GM10248 (cell line): ENCODE data around the gene FHIT.

Source experiments
- CTCF ChIA-PET: fragments of 300-600 bp; sonication (Branson Sonifier 250); formaldehyde crosslinking; extraction: SDS; loops from one replicate; lab custom pipeline; 2021; ENCODE audit warnings: antibody characterized with exemption; lab: Yijun Ruan, JAX
- POLR2A ChIA-PET: fragments of 350-650 bp; sonication (Branson Sonifier 250); formaldehyde crosslinking; extraction: SDS; loops from one replicate; lab custom pipeline; 2020; ENCODE audit warnings: antibody characterized with exemption; lab: Yijun Ruan, JAX
- DNase-seq: peaks from one replicate; pipeline ENCODE4 v3.0.0; 2012; ENCODE audit errors: extremely low spot score
- CTCF ChIP-seq: IDR thresholded peaks from 2 replicates; pipeline ENCODE4 v1.5.1; 2012; ENCODE audit warnings: mild to moderate bottlenecking, low read depth; ENCODE audit errors: extremely low read depth, missing control alignments, control extremely low read depth

Gene FHIT

GRCh38 chr3:60250206-60250605 is 1001.0 kb downstream of the FHIT start:
- ChIA-PET POLR2A (no interaction called here), CTCF (no interaction called here)
- no peak for TF ChIP-seq CTCF
- no peak for DNase-seq

GRCh38 chr3:60246361-60246760 is 1004.9 kb downstream of the FHIT start:
- TF ChIP-seq CTCF = no peak
- DNase-seq = no peak
- ChIA-PET CTCF (interaction anchor here (1.6 kb wide), 2 partner anchors 10 to 15 kb away, joined by 4 read pairs; no protein-coding TSS in a partner anchor), POLR2A (no interaction called here)

- CTCF ChIA-PET = no interaction called here
- TF ChIP-seq CTCF = no peak
- POLR2A ChIA-PET = no interaction called here
- DNase-seq = no peak
Measured at GRCh38 chr3:60243456-60243855, 1007.8 kb downstream of the FHIT start.

- DNase-seq = no peak
- TF ChIP-seq CTCF = no peak
- ChIA-PET POLR2A (no interaction called here), CTCF (interaction anchor here (1.4 kb wide), 1 partner anchor 20 kb away, joined by 3 read pairs; no protein-coding TSS in a partner anchor)
Measured at GRCh38 chr3:60240492-60240891, 1010.8 kb downstream of the FHIT start.

- CTCF ChIA-PET = no interaction called here
- POLR2A ChIA-PET = no interaction called here
- DNase-seq = no peak
- TF ChIP-seq CTCF = no peak
Measured at GRCh38 chr3:60238550-60238949, 1012.7 kb downstream of the FHIT start.

GRCh38 chr3:60229502-60229901 is 1021.8 kb downstream of the FHIT start:
- CTCF ChIA-PET = interaction anchor here (1.3 kb wide), 1 partner anchor 32 kb away, joined by 3 read pairs; no protein-coding TSS in a partner anchor
- no peak for DNase-seq
- POLR2A ChIA-PET = no interaction called here
- no peak for TF ChIP-seq CTCF
